Adrenal gland (tissue), 12 donors: Measurements from ENCODE around the gene ARAP2. TPM values are rescaled to one million over a fixed set of nuclear protein-coding genes. Genes with fewer than 3 reads are reported as not detected.

Experiments
- DNase-seq, 7 donors: peaks; one replicate each; pipeline ENCODE4 v3.0.0-alpha.2; 2019 to 2020
- H3K27ac ChIP-seq, 5 donors: fragments of 200-600 bp; sonication (generic) in 4 of 5; 1 replicate in 3 of 5; 2 replicates in 2 of 5; pipeline versions ENCODE4 v1.5.1 to v1.8.0; 2016 to 2020; ENCODE audit warnings: mild to moderate bottlenecking in 1 of 5
- H3K27me3 ChIP-seq: fragments of 200-600 bp; 2 replicates; pipeline ENCODE4 v1.8.0; 2021
- H3K36me3 ChIP-seq, 2 donors: fragments of 200-600 bp; replicated peaks in 1 of 2; 1 replicate in 1 of 2; 2 replicates in 1 of 2; pipeline versions ENCODE4 v1.5.1 to v1.8.0; 2018 to 2022
- H3K4me1 ChIP-seq, 2 donors: fragments of 200-600 bp; replicated peaks in 1 of 2; 1 replicate in 1 of 2; 2 replicates in 1 of 2; pipeline versions ENCODE4 v1.5.1 to v1.8.0; 2018 to 2021
- H3K4me3 ChIP-seq, 4 donors: fragments of 200-600 bp; sonication (generic) in 3 of 4; one replicate each; pipeline ENCODE4 v1.5.1; 2016 to 2018
- H3K9me3 ChIP-seq, 3 donors: fragments of 200-600 bp; sonication (generic) in 1 of 3; replicated peaks in 1 of 3; 1 replicate in 2 of 3; 2 replicates in 1 of 3; pipeline versions ENCODE4 v1.5.1 to v1.8.0; 2016 to 2021
- POLR2A ChIP-seq, 2 donors: fragments of 450-650 bp; IDR thresholded peaks; one replicate each; pipeline ENCODE4 v1.6.1; 2017; ENCODE audit warnings: antibody characterized with exemption in 2 of 2, mild to moderate bottlenecking in 2 of 2, moderate library complexity in 1 of 2
- WGBS, 4 donors: extraction: QIAGEN DNeasy Blood & Tissue Kit in 2 of 4; methylation state at CpG; one replicate each; pipeline versions ENCODE4 v1.1.5 to v1.1.7; 2013 to 2017; 5-methylcytosine and 5-hydroxymethylcytosine counted together
- intact Hi-C, 2 donors: fragments of 100-400 bp; cut with DNase I; formaldehyde crosslinking; loops; one replicate each; pipeline versions ENCODE4 v1.14.1 to v1.15.0; 2022 to 2023
- polyA plus RNA-seq, 3 donors: library from polyadenylated mRNA; stranded (reverse); fragments of 200-250 nt in 2 of 3; fragments of 350-450 nt in 1 of 3; fragmentation: Illumina TruSeq in 1 of 3; extraction: RNeasy Lipid Tissue Mini Kit (QIAGEN cat#74804) in 1 of 3; gene quantifications; one replicate each; pipeline ENCODE4 v1.2.3, GENCODE V29; 2013 to 2014
- total RNA-seq, 9 donors: library from RNA; depleted of rRNA in 4 of 9; stranded (reverse); fragments of >200 nt in 4 of 9; fragments of 120-200 nt in 1 of 9; fragmentation: NEBNext Ultra II Directional in 1 of 9; extraction: Animal tissue kit (Norgen Biotek cat#: 25700) in 1 of 9; gene quantifications; one replicate each; pipeline versions ENCODE4 v1.1.0 to v1.2.4, GENCODE V29; 2013 to 2023
- TF ChIP-seq, protein P1 (sequence below), 6 experiments: fragments of 450-650 bp in 4 of 6; fragments of 200-600 bp in 2 of 6; sonication (generic) in 1 of 6; IDR thresholded peaks; 1 replicate in 5 of 6; 2 replicates in 1 of 6; pipeline versions ENCODE4 v1.5.1 to v1.8.0; 2016 to 2021; ENCODE audit warnings: antibody characterized with exemption in 6 of 6, mild to moderate bottlenecking in 2 of 6, moderate library complexity in 1 of 6
- donor health status: healthy with polysubstance abuse.
- donor health status: Bipolar disorder and iron deficiency.
- donor health status: DM: yes; HTN: yes; CAD: no.
- donor health status: DM: no; HTN: no; CAD: no.
- donor health status: DM: no; HTN: no; CAD: no.
- donor health status: DM: yes; HTN: yes; CAD: no.

The ARAP2 gene
- total and polyA plus RNA-seq, 12 donors = 0.81 to 23.7 (median 4.4) TPM

DNA sequence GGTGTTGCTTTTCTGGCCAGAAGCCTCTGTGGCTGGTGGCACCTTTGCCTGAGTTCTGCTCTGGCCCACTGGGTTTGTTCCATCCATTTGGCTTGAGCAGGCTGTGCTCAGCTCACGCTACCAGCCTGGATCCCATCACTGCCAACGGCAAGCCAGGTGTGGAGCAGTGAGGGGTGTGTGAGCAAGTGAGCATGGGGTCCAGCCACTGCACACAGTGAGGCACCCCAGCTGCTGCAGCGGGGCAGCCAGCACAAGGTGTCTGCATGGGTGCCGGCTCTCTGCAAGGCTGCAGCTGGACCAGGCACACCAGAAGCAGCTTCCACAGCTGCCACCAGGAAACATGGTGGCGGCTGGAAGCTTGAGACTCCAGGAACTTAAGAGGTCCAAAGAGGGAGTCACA is 46.8 kb downstream of the ARAP2 start:
- Histone ChIP-seq H3K4me1 (no peaks in the 10 kb centered on the region), H3K9me3 (no peaks in the 10 kb centered on the region), H3K4me3 (no peak overlapping the region), H3K27me3 (no peaks in the 10 kb centered on the region), H3K36me3 (no peaks in the 10 kb centered on the region), H3K27ac (no peak overlapping the region)
- TF ChIP-seq, protein P1, sequence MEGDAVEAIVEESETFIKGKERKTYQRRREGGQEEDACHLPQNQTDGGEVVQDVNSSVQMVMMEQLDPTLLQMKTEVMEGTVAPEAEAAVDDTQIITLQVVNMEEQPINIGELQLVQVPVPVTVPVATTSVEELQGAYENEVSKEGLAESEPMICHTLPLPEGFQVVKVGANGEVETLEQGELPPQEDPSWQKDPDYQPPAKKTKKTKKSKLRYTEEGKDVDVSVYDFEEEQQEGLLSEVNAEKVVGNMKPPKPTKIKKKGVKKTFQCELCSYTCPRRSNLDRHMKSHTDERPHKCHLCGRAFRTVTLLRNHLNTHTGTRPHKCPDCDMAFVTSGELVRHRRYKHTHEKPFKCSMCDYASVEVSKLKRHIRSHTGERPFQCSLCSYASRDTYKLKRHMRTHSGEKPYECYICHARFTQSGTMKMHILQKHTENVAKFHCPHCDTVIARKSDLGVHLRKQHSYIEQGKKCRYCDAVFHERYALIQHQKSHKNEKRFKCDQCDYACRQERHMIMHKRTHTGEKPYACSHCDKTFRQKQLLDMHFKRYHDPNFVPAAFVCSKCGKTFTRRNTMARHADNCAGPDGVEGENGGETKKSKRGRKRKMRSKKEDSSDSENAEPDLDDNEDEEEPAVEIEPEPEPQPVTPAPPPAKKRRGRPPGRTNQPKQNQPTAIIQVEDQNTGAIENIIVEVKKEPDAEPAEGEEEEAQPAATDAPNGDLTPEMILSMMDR (IDR thresholded peaks at IDR 0.05) = no peak
- no peak for TF ChIP-seq POLR2A (IDR thresholded peaks at IDR 0.05)
- intact Hi-C loops = no loop called here
- no peak for DNase-seq
- WGBS, 4 donors = 87 to 97% (median 88%) methylated on average over 4 to 5 of the region's 5 CpGs; no CpG with 5 or more reads in 1 of the 4 donors

DNA sequence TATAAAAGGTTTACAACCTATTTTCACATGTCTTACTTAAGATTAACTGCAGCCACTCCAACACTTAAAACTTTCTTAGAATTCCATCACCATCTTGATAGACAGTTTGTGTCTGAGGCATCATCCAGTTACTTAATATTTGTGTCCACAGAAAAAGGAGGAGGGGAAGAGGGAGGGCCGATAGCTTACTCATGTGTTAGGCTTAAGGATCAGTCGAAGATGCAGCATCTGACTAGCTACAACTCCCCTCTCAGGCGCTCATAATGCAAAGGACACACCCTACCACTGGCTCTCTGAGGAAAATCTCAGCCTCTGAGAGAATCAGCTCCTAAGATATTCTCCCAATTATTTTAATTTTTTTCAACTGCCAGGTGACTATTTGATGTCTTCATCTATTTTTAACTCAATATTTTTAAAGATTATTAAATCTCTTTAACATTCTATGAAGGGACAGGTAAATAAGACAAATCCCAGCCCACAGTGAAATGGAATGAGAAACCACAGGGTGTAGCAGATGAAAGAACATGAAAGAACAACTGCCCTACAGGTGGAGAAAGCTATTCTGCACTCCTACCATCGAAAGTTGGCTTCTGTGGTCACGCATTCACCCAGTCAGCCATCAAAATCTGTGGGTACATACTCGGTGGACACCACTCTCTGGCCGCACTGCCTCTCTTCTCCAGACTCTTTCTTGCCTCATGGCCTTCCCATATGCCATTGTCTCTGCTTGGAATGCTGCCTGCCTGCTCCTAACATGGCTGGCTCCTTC is 48.0 kb downstream of the ARAP2 start:
- no peaks in the 10 kb centered on the region for H3K4me1 ChIP-seq
- no peaks in the 10 kb centered on the region for H3K27me3 ChIP-seq
- no peaks in the 10 kb centered on the region for H3K36me3 ChIP-seq
- no peaks in the 10 kb centered on the region for H3K9me3 ChIP-seq
- no peak overlapping the region for H3K4me3 ChIP-seq
- DNase-seq = no peak
- intact Hi-C loops = no loop called here
- 74 to 83% (median 80%) methylated on average over 7 of the region's 7 CpGs for WGBS, 4 donors
- no peak for TF ChIP-seq POLR2A (IDR thresholded peaks at IDR 0.05)
- TF ChIP-seq, protein P1 (IDR thresholded peaks at IDR 0.05) = no peak
- H3K27ac ChIP-seq = no peak overlapping the region

DNA sequence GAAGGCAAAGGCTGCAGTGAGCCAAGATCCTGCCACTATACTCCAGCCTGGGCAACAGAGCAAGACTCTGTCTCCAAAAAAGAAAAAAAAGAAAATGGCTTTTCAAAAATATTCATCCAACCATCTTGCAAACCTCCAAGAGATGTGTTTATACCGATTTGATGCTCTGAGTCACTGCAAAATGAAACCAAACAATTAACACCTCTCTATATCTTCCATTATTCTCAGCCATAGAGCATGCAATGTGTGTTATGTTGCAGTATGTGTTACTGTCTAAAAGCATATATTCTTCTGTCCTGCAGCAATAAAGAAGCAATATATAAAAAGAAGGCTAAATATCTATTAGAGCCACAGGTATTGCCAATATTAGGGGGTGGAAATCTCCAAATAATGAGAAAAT is 51.4 kb downstream of the ARAP2 start:
- H3K4me1 ChIP-seq = no peaks in the 10 kb centered on the region
- no peaks in the 10 kb centered on the region for H3K36me3 ChIP-seq
- no peak overlapping the region for H3K27ac ChIP-seq
- H3K9me3 ChIP-seq = no peaks in the 10 kb centered on the region
- no peak for DNase-seq
- intact Hi-C loops = no loop called here
- WGBS, 4 donors = 62 to 94% (median 81%) methylated on average over 1 of the region's 1 CpG
- H3K27me3 ChIP-seq = no peaks in the 10 kb centered on the region
- TF ChIP-seq, protein P1 (IDR thresholded peaks at IDR 0.05) = no peak
- no peak for TF ChIP-seq POLR2A (IDR thresholded peaks at IDR 0.05)
- no peak overlapping the region for H3K4me3 ChIP-seq

DNA sequence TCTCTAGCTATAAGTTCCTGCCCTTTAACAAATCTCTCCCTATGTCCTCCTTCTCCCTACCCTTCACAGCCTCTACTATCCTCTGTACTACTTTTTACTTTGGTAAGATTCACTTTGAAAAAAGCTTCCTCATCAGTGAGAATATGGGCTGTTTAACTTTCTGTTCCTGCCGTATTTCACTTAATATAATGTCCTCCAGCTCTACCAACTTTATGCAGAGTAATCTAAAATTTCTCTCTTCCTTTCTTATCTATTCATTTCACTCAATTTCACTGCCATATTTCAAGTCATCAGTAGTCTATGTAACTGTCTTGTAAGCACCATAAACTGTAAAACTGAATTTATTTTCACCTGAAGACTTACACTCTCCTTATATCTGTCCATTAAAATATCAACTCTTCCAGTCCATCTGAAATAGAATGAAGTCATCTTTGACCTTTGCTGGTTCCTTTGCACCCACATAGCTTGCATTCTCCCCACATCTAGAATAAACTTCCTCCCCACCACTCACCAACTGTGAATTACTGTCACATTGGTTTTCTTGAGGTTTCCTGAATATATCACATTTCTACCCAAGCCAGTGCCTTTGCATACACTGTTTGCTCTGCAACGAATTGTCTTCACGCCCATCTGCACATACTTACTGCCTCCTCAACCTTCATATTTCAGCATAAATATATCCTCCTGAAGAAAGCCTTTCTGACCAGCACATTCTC is 54.6 kb downstream of the ARAP2 start:
- Histone ChIP-seq H3K36me3 (no peaks in the 10 kb centered on the region), H3K27ac (no peak overlapping the region), H3K4me3 (no peak overlapping the region), H3K27me3 (no peaks in the 10 kb centered on the region), H3K4me1 (no peaks in the 10 kb centered on the region), H3K9me3 (no peaks in the 10 kb centered on the region)
- DNase-seq = no peak
- no peak for TF ChIP-seq POLR2A (IDR thresholded peaks at IDR 0.05)
- TF ChIP-seq, protein P1 (IDR thresholded peaks at IDR 0.05) = no peak
- 42 to 53% (median 48%) methylated on average over 3 of the region's 3 CpGs for WGBS, 4 donors
- intact Hi-C loops = no loop called here
